H1 (cell line): Measurements from ENCODE around the gene ERGIC2. TPM values are rescaled to one million over a fixed set of nuclear protein-coding genes. Genes with fewer than 3 reads are reported as not detected.

ENCODE experiments used
- CTCF ChIA-PET: fragments of 300-600 bp; sonication (Branson Sonifier 250); formaldehyde crosslinking; loops from one replicate; lab custom pipeline; 2021; ENCODE audit not compliant: partially characterized antibody; lab: Charles Lee
- POLR2A ChIA-PET: fragments of 300-600 bp; sonication (Branson Sonifier 250); formaldehyde crosslinking; loops from one replicate; lab custom pipeline; 2021; ENCODE audit warnings: inconsistent platforms; ENCODE audit not compliant: partially characterized antibody; lab: Charles Lee
- DNase-seq, 2 experiments: peaks; one replicate each; pipeline versions ENCODE4 v3.0.0 to v3.0.0-alpha.2; 2010 to 2022; ENCODE audit warnings: low spot score in 2 of 2, low read depth in 1 of 2, mixed read lengths in 1 of 2
- FAIRE-seq: peaks from 2 replicates; lab custom pipeline; 2011; peaks lifted over from hg19 to GRCh38; lab: Jason Lieb, UNC
- H2AFZ ChIP-seq: 2 replicates; pipeline ENCODE4 v1.8.1; 2012; ENCODE audit warnings: low read length, inconsistent platforms
- H2AK5ac ChIP-seq: 2 replicates; pipeline ENCODE4 v1.6.1; 2013; ENCODE audit warnings: low read depth, low read length
- H2BK120ac ChIP-seq: replicated peaks from 2 replicates; pipeline ENCODE3; 2013; ENCODE audit warnings: low read depth, low read length, inconsistent platforms
- H2BK12ac ChIP-seq: 2 replicates; pipeline ENCODE4 v1.6.1; 2013; ENCODE audit warnings: low read depth, low read length
- H2BK15ac ChIP-seq: 2 replicates; pipeline ENCODE4 v1.6.1; 2013; ENCODE audit warnings: low read length
- H2BK20ac ChIP-seq: 2 replicates; pipeline ENCODE4 v1.6.1; 2013; ENCODE audit warnings: low read length
- H2BK5ac ChIP-seq: 2 replicates; pipeline ENCODE4 v1.6.1; 2013; ENCODE audit warnings: low read depth, low read length
- H3K14ac ChIP-seq: 2 replicates; pipeline ENCODE4 v1.6.1; 2013; ENCODE audit warnings: inconsistent platforms; ENCODE audit not compliant: insufficient read length
- H3K18ac ChIP-seq: 2 replicates; pipeline ENCODE4 v1.6.1; 2013; ENCODE audit warnings: low read length; ENCODE audit errors: extremely low read depth
- H3K23ac ChIP-seq: 2 replicates; pipeline ENCODE4 v1.6.1; 2013; ENCODE audit warnings: inconsistent platforms; ENCODE audit not compliant: insufficient read length
- H3K23me2 ChIP-seq: 2 replicates; pipeline ENCODE4 v1.6.1; 2013; ENCODE audit warnings: low read depth, low read length
- H3K27ac ChIP-seq: 2 replicates; pipeline ENCODE4 v1.6.1; 2011; ENCODE audit warnings: low read depth, low read length, inconsistent platforms
- H3K27me3 ChIP-seq, 4 experiments: replicated peaks in 1 of 4; 1 replicate in 1 of 4; 2 replicates in 3 of 4; pipeline versions ENCODE4 v1.6.1 to v1.8.1; 2011 to 2013; ENCODE audit warnings: low read length in 3 of 4, mild to moderate bottlenecking in 3 of 4, inconsistent platforms in 2 of 4, mixed read lengths in 2 of 4, moderate library complexity in 1 of 4; ENCODE audit not compliant: control insufficient read depth in 3 of 4, insufficient read depth in 3 of 4; ENCODE audit errors: extremely low read depth in 1 of 4
- H3K36me3 ChIP-seq, 4 experiments: 2 replicates each; pipeline versions ENCODE4 v1.6.1 to v1.8.1; 2011 to 2013; ENCODE audit warnings: mild to moderate bottlenecking in 4 of 4, low read length in 3 of 4, moderate library complexity in 2 of 4, control low read depth in 1 of 4, inconsistent platforms in 1 of 4; ENCODE audit not compliant: insufficient read depth in 4 of 4, control insufficient read depth in 2 of 4
- H3K4ac ChIP-seq: replicated peaks from 2 replicates; pipeline ENCODE3; 2013; ENCODE audit warnings: low read length, low read depth, mixed read lengths, inconsistent platforms; ENCODE audit not compliant: insufficient read length
- H3K4me1 ChIP-seq, 4 experiments: replicated peaks in 1 of 4; 1 replicate in 1 of 4; 2 replicates in 3 of 4; pipeline versions ENCODE4 v1.6.1 to v1.8.1; 2011 to 2013; ENCODE audit warnings: low read length in 3 of 4, inconsistent platforms in 2 of 4, mixed read lengths in 1 of 4; ENCODE audit not compliant: insufficient read depth in 4 of 4, control insufficient read depth in 3 of 4
- H3K4me2 ChIP-seq, 2 experiments: 2 replicates each; pipeline versions ENCODE4 v1.6.1 to v1.8.1; 2011 to 2013; ENCODE audit warnings: low read depth in 2 of 2, low read length in 2 of 2, control low read depth in 1 of 2, inconsistent platforms in 1 of 2, mild to moderate bottlenecking in 1 of 2; ENCODE audit not compliant: insufficient read depth in 1 of 2
- H3K4me3 ChIP-seq, 4 experiments: fragments of 200-600, 300-600 bp in 1 of 4; sonication (generic), shearing (Covaris generic), sonication (Bioruptor Twin) in 1 of 4; 2 replicates each; pipeline versions ENCODE4 v1.5.1 to v1.8.1; 2011 to 2016; ENCODE audit warnings: low read length in 4 of 4, low read depth in 3 of 4, control low read depth in 2 of 4, inconsistent platforms in 2 of 4, mild to moderate bottlenecking in 2 of 4, mixed read lengths in 1 of 4, moderate library complexity in 1 of 4; ENCODE audit not compliant: insufficient read depth in 2 of 4; ENCODE audit errors: extremely low read depth in 1 of 4
- H3K56ac ChIP-seq: replicated peaks from 2 replicates; pipeline ENCODE3; 2013; ENCODE audit warnings: low read depth, mild to moderate bottlenecking, mixed read lengths, low read length, inconsistent platforms; ENCODE audit not compliant: insufficient read length
- H3K79me1 ChIP-seq: 2 replicates; pipeline ENCODE4 v1.6.1; 2013; ENCODE audit warnings: low read depth, low read length, control low read depth
- H3K79me2 ChIP-seq, 2 experiments: 2 replicates each; pipeline versions ENCODE4 v1.6.1 to v1.8.1; 2012 to 2013; ENCODE audit warnings: low read length in 2 of 2, mild to moderate bottlenecking in 2 of 2, inconsistent platforms in 1 of 2; ENCODE audit not compliant: insufficient read depth in 2 of 2, control insufficient read depth in 1 of 2
- H3K9ac ChIP-seq, 4 experiments: replicated peaks in 1 of 4; 1 replicate in 1 of 4; 2 replicates in 3 of 4; pipeline versions ENCODE4 v1.6.1 to v1.8.1; 2011 to 2013; ENCODE audit warnings: low read depth in 3 of 4, low read length in 3 of 4, control low read depth in 2 of 4, mild to moderate bottlenecking in 2 of 4, moderate library complexity in 2 of 4, inconsistent platforms in 1 of 4; ENCODE audit errors: extremely low read depth in 1 of 4
- H3K9me3 ChIP-seq, 2 experiments: 2 replicates each; pipeline versions ENCODE4 v1.6.1 to v1.8.1; 2012 to 2013; ENCODE audit warnings: mild to moderate bottlenecking in 2 of 2, moderate library complexity in 2 of 2, control low read depth in 1 of 2, inconsistent platforms in 1 of 2, low read depth in 1 of 2, low read length in 1 of 2, mixed read lengths in 1 of 2; ENCODE audit not compliant: insufficient read depth in 2 of 2
- H4K20me1 ChIP-seq, 2 experiments: replicated peaks in 1 of 2; 2 replicates each; pipeline versions ENCODE3 to v1.8.1; 2011 to 2013; ENCODE audit warnings: inconsistent platforms in 2 of 2, low read length in 2 of 2, mild to moderate bottlenecking in 1 of 2; ENCODE audit not compliant: insufficient read depth in 2 of 2, control insufficient read depth in 1 of 2
- H4K5ac ChIP-seq: 2 replicates; pipeline ENCODE4 v1.6.1; 2013; ENCODE audit warnings: low read length, low read depth, mixed read lengths, inconsistent platforms; ENCODE audit not compliant: insufficient read length
- H4K8ac ChIP-seq: 2 replicates; pipeline ENCODE4 v1.8.0; 2013; ENCODE audit warnings: mild to moderate bottlenecking, moderate library complexity, low read length, inconsistent platforms; ENCODE audit not compliant: insufficient read depth; ENCODE audit errors: extremely low read depth
- H4K91ac ChIP-seq: replicated peaks from 2 replicates; pipeline ENCODE3; 2013; ENCODE audit warnings: low read length, mixed read lengths, inconsistent platforms; ENCODE audit not compliant: insufficient read length
- BACH1 ChIP-seq: IDR thresholded peaks from 2 replicates; pipeline ENCODE4 v1.6.1; 2012; ENCODE audit warnings: low read length, improper control_type of control experiment
- BRCA1 ChIP-seq: IDR thresholded peaks from 2 replicates; pipeline ENCODE4 v1.6.1; 2012; ENCODE audit warnings: low read depth, low read length, improper control_type of control experiment
- CHD2 ChIP-seq: IDR thresholded peaks from 2 replicates; pipeline ENCODE4 v1.6.1; 2012; ENCODE audit warnings: low read length, improper control_type of control experiment
- CTBP2 ChIP-seq: IDR thresholded peaks from 2 replicates; pipeline ENCODE4 v1.7.0; 2011; ENCODE audit warnings: borderline replicate concordance, mild to moderate bottlenecking, moderate library complexity, mixed read lengths, low read length; ENCODE audit not compliant: insufficient read depth, insufficient read length
- EZH2 ChIP-seq: fragments of 200-600 bp; sonication (generic); IDR thresholded peaks from 2 replicates; pipeline ENCODE4 v1.7.1; 2012; ENCODE audit warnings: low read depth, mild to moderate bottlenecking, moderate library complexity, low read length, inconsistent platforms; ENCODE audit not compliant: severe bottlenecking
- FOSL1 ChIP-seq: IDR thresholded peaks from 2 replicates; pipeline ENCODE4 v1.6.1; 2011; ENCODE audit warnings: mild to moderate bottlenecking, low read depth, low read length, moderate library complexity; ENCODE audit not compliant: insufficient read depth
- GABPA ChIP-seq: IDR thresholded peaks from 2 replicates; pipeline ENCODE4 v1.6.1; 2011; ENCODE audit warnings: mild to moderate bottlenecking, low read length, moderate library complexity, borderline replicate concordance; ENCODE audit not compliant: insufficient read depth
- JUN ChIP-seq: IDR thresholded peaks from 2 replicates; pipeline ENCODE4 v1.6.1; 2011; ENCODE audit warnings: low read depth, mild to moderate bottlenecking, improper control_type of control experiment, low read length
- RBBP5 ChIP-seq: IDR thresholded peaks from 2 replicates; pipeline ENCODE4 v1.7.1; 2012; ENCODE audit warnings: low read depth, mild to moderate bottlenecking, inconsistent platforms, low read length, moderate library complexity, borderline replicate concordance
- RXRA ChIP-seq: IDR thresholded peaks from 2 replicates; pipeline ENCODE4 v1.6.1; 2011; ENCODE audit warnings: low read depth, mild to moderate bottlenecking, low read length, moderate library complexity; ENCODE audit not compliant: insufficient read depth
- SIN3A ChIP-seq, 2 experiments: IDR thresholded peaks in 1 of 2; conservative IDR thresholded peaks in 1 of 2; 2 replicates each; pipeline ENCODE4 v1.6.1; 2011 to 2012; ENCODE audit warnings: low read length in 2 of 2, improper control_type of control experiment in 1 of 2, low read depth in 1 of 2, mild to moderate bottlenecking in 1 of 2
- SIRT6 ChIP-seq: IDR thresholded peaks from one replicate; pipeline ENCODE4 v1.7.1; 2012; ENCODE audit warnings: low read length, inconsistent platforms
- SUZ12 ChIP-seq: fragments of 200-600 bp; sonication (generic); IDR thresholded peaks from 2 replicates; pipeline ENCODE4 v1.6.1; 2012; ENCODE audit warnings: mild to moderate bottlenecking, inconsistent platforms, low read length, moderate library complexity, mixed read lengths
- TAF1 ChIP-seq: IDR thresholded peaks from 2 replicates; pipeline ENCODE4 v1.6.1; 2011; ENCODE audit warnings: mild to moderate bottlenecking, low read depth, low read length
- TCF12 ChIP-seq: IDR thresholded peaks from 2 replicates; pipeline ENCODE4 v1.6.1; 2011; ENCODE audit warnings: low read depth, mild to moderate bottlenecking, low read length
- WGBS, 2 experiments: shearing (Covaris generic) in 1 of 2; methylation state at CpG; one replicate each; pipeline versions ENCODE4 v1.1.6 to v1.1.7; 2013 to 2015; ENCODE audit warnings: low lambda C conversion rate in 2 of 2, mixed read lengths in 2 of 2, inconsistent platforms in 1 of 2, low coverage in 1 of 2, missing lambda C conversion rate in 1 of 2; ENCODE audit not compliant: insufficient replicate concordance in 2 of 2, insufficient coverage in 1 of 2, insufficient read length in 1 of 2; ENCODE audit errors: extremely low coverage in 1 of 2, missing lambda C conversion rate in 1 of 2; 5-methylcytosine and 5-hydroxymethylcytosine counted together
- polyA plus RNA-seq, 7 experiments: library from polyadenylated mRNA; depleted of rRNA in 3 of 7; stranded (reverse) in 5 of 7; unstranded in 2 of 7; fragments of >200 nt in 5 of 7; fragments of 200-250 nt in 2 of 7; gene quantifications; 1 replicate in 5 of 7; 2 replicates in 1 of 7; 4 replicates in 1 of 7; pipeline versions ENCODE4 v1.2.1 to v1.2.3, GENCODE V29; 2011 to 2013; ENCODE audit warnings: missing spikeins in 2 of 7, mixed read lengths in 2 of 7
- total RNA-seq: library from RNA; stranded (reverse); fragmentation: NEBNext Ultra II Directional; extraction: Animal tissue kit (Norgen Biotek cat#: 25700); gene quantifications from 2 replicates; pipeline ENCODE4 v1.2.1, GENCODE V29; 2021

Gene ERGIC2
- total and polyA plus RNA-seq, 2 of the 8 experiments (the other 6 are each of a cell fraction or from before 2014, with no cell fraction given): 16.5 to 61.8 TPM

GRCh38 chr12:29403991-29404390 is 23.0 kb upstream of the ERGIC2 start:
- no peak for DNase-seq
- Histone ChIP-seq H3K4me1 (no peaks in the 10 kb centered on the region), H4K91ac (no peak overlapping the region), H3K23ac (no peak overlapping the region), H2BK12ac (no peak overlapping the region), H2BK20ac (no peak overlapping the region), H3K4ac (no peak overlapping the region), H3K4me3 (no peak overlapping the region), H3K36me3 (no peaks in the 10 kb centered on the region), H3K9me3 (no peaks in the 10 kb centered on the region), H3K79me2 (no peaks in the 10 kb centered on the region), H3K23me2 (no peaks in the 10 kb centered on the region; the same call in 1 of the 2 replicates), H3K14ac (no peak overlapping the region), H3K56ac (no peak overlapping the region), H4K8ac (no peak overlapping the region), H2AFZ (peak overlapping the region; percentile 62; the same call in 1 of the 2 replicates), H3K27ac (no peak overlapping the region), H3K27me3 (no peaks in the 10 kb centered on the region), H4K20me1 (no peaks in the 10 kb centered on the region), H2AK5ac (0 out of 2 replicates have a peak overlapping the region, but pooled peaks have one; percentile 19), H3K18ac (no peak overlapping the region), H2BK15ac (no peak overlapping the region), H3K79me1 (no peaks in the 10 kb centered on the region), H4K5ac (no peak overlapping the region), H3K4me2 (no peak overlapping the region), H2BK5ac (no peak overlapping the region), H3K9ac (no peak overlapping the region), H2BK120ac (no peak overlapping the region)
- CTCF ChIA-PET: interaction anchor here (0.6 kb wide), 1 partner anchor 387 kb away, joined by 3 read pairs; no protein-coding TSS in a partner anchor
- FAIRE-seq: no peak
- 91% methylated on average over 4 of the region's 4 CpGs; no CpG with 5 or more reads in 1 of the 2 experiments for WGBS, 2 experiments
- POLR2A ChIA-PET: no interaction called here
- TF ChIP-seq SIN3A (conservative IDR thresholded peaks at IDR 0.05 in 1 of 2, IDR thresholded peaks at IDR 0.05 in 1 of 2; ENCODE audit: low read depth in 1 of 2, low read length in 2 of 2): no peak
- TF ChIP-seq RBBP5: no peak
- TF ChIP-seq CTBP2: no peak
- no peak for TF ChIP-seq BACH1
- TF ChIP-seq JUN: no peak
- TF ChIP-seq TAF1: no peak
- no peak for TF ChIP-seq BRCA1
- no peak for TF ChIP-seq RXRA
- TF ChIP-seq CHD2: no peak
- TF ChIP-seq SUZ12: no peak
- no peak for TF ChIP-seq FOSL1
- no peak for TF ChIP-seq TCF12
- no peak for TF ChIP-seq SIRT6
- no peak for TF ChIP-seq EZH2
- TF ChIP-seq GABPA: no peak
